Medulla oblongata (tissue), 1 donor: ENCODE results near the gene PLCG1.
"Not testable (repeated sequence)": the region's sequence is repeated elsewhere in the genome, so short reads cannot be mapped to it uniquely, and the experiment has no call there.

ENCODE experiments used
- DNase-seq: peaks from one replicate; pipeline ENCODE4 v3.0.0-alpha.2; 2015; ENCODE audit errors: extremely low spot score

The PLCG1 gene

GRCh38 chr20:41124451-41125094, 12.8 kb upstream of the PLCG1 start:
- DNase-seq = no peak

GRCh38 chr20:41125530-41126457, 11.5 kb upstream of the PLCG1 start:
- DNase-seq = no peak

GRCh38 chr20:41126719-41127118, 10.6 kb upstream of the PLCG1 start:
- no peak for DNase-seq

- DNase-seq = not testable (repeated sequence)
Measured at GRCh38 chr20:41128317-41128716, 9.0 kb upstream of the PLCG1 start.

GRCh38 chr20:41131594-41132387, 5.6 kb upstream of the PLCG1 start:
- no peak for DNase-seq

- DNase-seq = not testable (repeated sequence)
Measured at GRCh38 chr20:41132388-41132775, 5.0 kb upstream of the PLCG1 start.

- no peak for DNase-seq
Measured at GRCh38 chr20:41133709-41134361, 3.5 kb upstream of the PLCG1 start.

GRCh38 chr20:41134362-41135186, 2.8 kb upstream of the PLCG1 start:
- DNase-seq = no peak

- DNase-seq = peak; percentile 58
Measured at GRCh38 chr20:41135187-41135887, 2.0 kb upstream of the PLCG1 start.

- DNase-seq = no peak
Measured at GRCh38 chr20:41135888-41136679, 1.3 kb upstream of the PLCG1 start.

GRCh38 chr20:41137614-41138474, 501 bp downstream of the PLCG1 start:
- peak; percentile 72 for DNase-seq

- no peak for DNase-seq
Measured at GRCh38 chr20:41138475-41139226, 1.3 kb downstream of the PLCG1 start.

- DNase-seq = no peak
Measured at GRCh38 chr20:41139227-41140093, 2.1 kb downstream of the PLCG1 start.

- DNase-seq = no peak
Measured at GRCh38 chr20:41140226-41141133, 3.1 kb downstream of the PLCG1 start.

- peak; percentile 56 for DNase-seq
Measured at GRCh38 chr20:41141153-41141815, 3.9 kb downstream of the PLCG1 start.
